Endodermal cell (in vitro differentiated cells): ENCODE measurements around the gene ZNF48. TPM values are rescaled to one million over a fixed set of nuclear protein-coding genes. Genes with fewer than 3 reads are reported as not detected.
A peak's percentile ranks its signal among the peaks of the same experiment; 100 is the strongest.

Experiments
- DNase-seq: peaks from one replicate; pipeline ENCODE4 v3.0.0-alpha.2; 2017
- H3K27ac ChIP-seq: 2 replicates; pipeline ENCODE4 v1.5.1; 2013; ENCODE audit warnings: mild to moderate bottlenecking, low read depth, low read length, moderate library complexity
- H3K27me3 ChIP-seq: 2 replicates; pipeline ENCODE4 v1.6.1; 2013; ENCODE audit warnings: mild to moderate bottlenecking, low read length, moderate library complexity; ENCODE audit not compliant: insufficient read depth, control insufficient read depth, poor library complexity, severe bottlenecking
- H3K36me3 ChIP-seq: 2 replicates; pipeline ENCODE4 v1.7.0; 2013; ENCODE audit warnings: mild to moderate bottlenecking, low read length, moderate library complexity; ENCODE audit not compliant: control insufficient read depth, insufficient read depth
- H3K4me1 ChIP-seq: one replicate; pipeline ENCODE4 v1.7.0; 2013; ENCODE audit warnings: low read length; ENCODE audit not compliant: control insufficient read depth, insufficient read depth
- H3K4me3 ChIP-seq: 2 replicates; pipeline ENCODE4 v1.5.1; 2013; ENCODE audit warnings: mild to moderate bottlenecking, low read length, moderate library complexity
- H3K9ac ChIP-seq: 2 replicates; pipeline ENCODE4 v1.6.1; 2013; ENCODE audit warnings: mild to moderate bottlenecking, low read length, moderate library complexity; ENCODE audit not compliant: poor library complexity, severe bottlenecking; ENCODE audit errors: extremely low read depth
- H3K9me3 ChIP-seq: 2 replicates; pipeline ENCODE4 v1.6.1; 2013; ENCODE audit warnings: mild to moderate bottlenecking, low read length, moderate library complexity; ENCODE audit not compliant: control insufficient read depth
- H3K27ac Mint-ChIP-seq: 2 replicates; pipeline ENCODE4 v1.8.0; 2020; ENCODE audit warnings: mixed read lengths
- H3K27me3 Mint-ChIP-seq: 2 replicates; pipeline ENCODE4 v1.8.0; 2021; ENCODE audit warnings: mild to moderate bottlenecking, mixed read lengths; ENCODE audit not compliant: insufficient read depth
- H3K36me3 Mint-ChIP-seq: 2 replicates; pipeline ENCODE4 v1.8.0; 2020; ENCODE audit warnings: low read depth, mixed read lengths
- H3K4me1 Mint-ChIP-seq: 2 replicates; pipeline ENCODE4 v1.8.0; 2020; ENCODE audit warnings: mixed read lengths
- H3K4me3 Mint-ChIP-seq: 2 replicates; pipeline ENCODE4 v1.8.0; 2020; ENCODE audit warnings: mild to moderate bottlenecking, moderate library complexity, mixed read lengths
- H3K9me3 Mint-ChIP-seq: 2 replicates; pipeline ENCODE4 v1.8.0; 2020; ENCODE audit warnings: mild to moderate bottlenecking, mixed read lengths
- WGBS, 2 experiments: methylation state at CpG; one replicate each; pipeline versions ENCODE4 v1.1.5 to v1.1.7; 2013; ENCODE audit warnings: missing lambda C conversion rate in 2 of 2, mixed read lengths in 1 of 2; ENCODE audit not compliant: insufficient coverage in 1 of 2, insufficient read length in 1 of 2; 5-methylcytosine and 5-hydroxymethylcytosine counted together
- total RNA-seq, 2 donors: library from RNA; stranded (reverse); fragmentation: NEBNext Ultra II Directional in 1 of 2; extraction: Animal tissue kit (Norgen Biotek cat#: 25700) in 1 of 2; gene quantifications; 2 replicates in 1 of 2; 3 replicates in 1 of 2; pipeline ENCODE4 v1.2.1, GENCODE V29; 2021
- TF ChIP-seq, protein P1 (sequence below): fragments of 200-600 bp; sonication (generic); conservative IDR thresholded peaks from 2 replicates; pipeline ENCODE4 v1.5.0; 2021; ENCODE audit warnings: antibody characterized with exemption, mild to moderate bottlenecking

The ZNF48 gene
- total RNA-seq, 2 donors from 2014 or later = 40.1 to 58.4 TPM

- Histone ChIP-seq H3K27ac (peak overlapping the region; percentile 99), H3K27me3 (no peaks in the 10 kb centered on the region), H3K4me3 (peak overlapping the region; percentile 93), H3K9ac (peak overlapping the region; percentile 96), H3K36me3 (peaks cover 52% of the 10 kb centered on the region), H3K9me3 (no peaks in the 10 kb centered on the region), H3K4me1 (peaks cover 9% of the 10 kb centered on the region)
- WGBS, 2 experiments = 58 to 61% methylated on average over 6 to 7 of the region's 7 CpGs
- no peaks in the 10 kb centered on the region for H3K27me3 Mint-ChIP-seq
- H3K36me3 Mint-ChIP-seq = peaks cover 38% of the 10 kb centered on the region
- TF ChIP-seq, protein P1, sequence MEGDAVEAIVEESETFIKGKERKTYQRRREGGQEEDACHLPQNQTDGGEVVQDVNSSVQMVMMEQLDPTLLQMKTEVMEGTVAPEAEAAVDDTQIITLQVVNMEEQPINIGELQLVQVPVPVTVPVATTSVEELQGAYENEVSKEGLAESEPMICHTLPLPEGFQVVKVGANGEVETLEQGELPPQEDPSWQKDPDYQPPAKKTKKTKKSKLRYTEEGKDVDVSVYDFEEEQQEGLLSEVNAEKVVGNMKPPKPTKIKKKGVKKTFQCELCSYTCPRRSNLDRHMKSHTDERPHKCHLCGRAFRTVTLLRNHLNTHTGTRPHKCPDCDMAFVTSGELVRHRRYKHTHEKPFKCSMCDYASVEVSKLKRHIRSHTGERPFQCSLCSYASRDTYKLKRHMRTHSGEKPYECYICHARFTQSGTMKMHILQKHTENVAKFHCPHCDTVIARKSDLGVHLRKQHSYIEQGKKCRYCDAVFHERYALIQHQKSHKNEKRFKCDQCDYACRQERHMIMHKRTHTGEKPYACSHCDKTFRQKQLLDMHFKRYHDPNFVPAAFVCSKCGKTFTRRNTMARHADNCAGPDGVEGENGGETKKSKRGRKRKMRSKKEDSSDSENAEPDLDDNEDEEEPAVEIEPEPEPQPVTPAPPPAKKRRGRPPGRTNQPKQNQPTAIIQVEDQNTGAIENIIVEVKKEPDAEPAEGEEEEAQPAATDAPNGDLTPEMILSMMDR = no peak
- peak overlapping the region; percentile 99 for H3K27ac Mint-ChIP-seq
- DNase-seq = no peak
- peaks cover 14% of the 10 kb centered on the region for H3K4me1 Mint-ChIP-seq
- H3K9me3 Mint-ChIP-seq = no peaks in the 10 kb centered on the region
- H3K4me3 Mint-ChIP-seq = peak overlapping the region; percentile 96
Measured at GRCh38 chr16:30355954-30356308, 39.3 kb upstream of the ZNF48 start.

DNA sequence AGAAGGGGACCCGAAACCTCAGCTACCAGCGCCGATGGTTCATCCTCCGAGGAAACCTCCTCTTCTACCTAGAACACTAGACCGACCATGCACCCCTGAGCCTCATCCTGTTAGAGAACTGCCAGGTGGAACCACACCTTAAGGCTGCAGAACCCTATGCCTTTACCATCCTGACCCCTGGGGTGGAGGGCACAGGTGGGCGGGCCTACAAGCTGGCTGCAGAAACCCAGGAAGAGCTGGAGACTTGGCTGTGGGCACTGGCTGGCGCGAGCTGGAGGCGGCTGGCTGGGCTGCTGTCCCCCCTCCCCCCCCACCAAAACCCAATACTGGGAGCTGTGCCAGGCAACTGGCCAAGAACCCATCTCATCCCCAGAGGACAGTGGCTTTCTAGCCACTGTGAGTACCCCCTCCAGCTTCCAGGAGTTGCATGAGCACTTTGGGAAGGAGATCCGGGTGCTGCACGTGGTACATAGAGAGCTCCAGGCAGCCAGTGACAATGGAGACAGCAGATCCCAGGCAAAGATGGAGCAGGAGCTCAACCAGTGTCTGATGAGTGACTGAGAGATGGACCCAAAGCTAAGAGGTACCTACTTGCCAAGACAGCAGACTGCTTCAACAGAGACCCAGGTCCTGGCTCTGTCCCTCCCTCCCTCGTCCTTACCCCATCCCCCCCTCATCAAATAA is 38.7 kb upstream of the ZNF48 start:
- no peaks in the 10 kb centered on the region for H3K27me3 ChIP-seq
- no peaks in the 10 kb centered on the region for H3K9me3 ChIP-seq
- H3K4me1 Mint-ChIP-seq = peaks cover 14% of the 10 kb centered on the region
- 89 to 92% methylated on average over 8 to 12 of the region's 12 CpGs for WGBS, 2 experiments
- H3K9me3 Mint-ChIP-seq = no peaks in the 10 kb centered on the region
- peak overlapping the region; percentile 99 for H3K27ac ChIP-seq
- H3K36me3 Mint-ChIP-seq = peaks cover 36% of the 10 kb centered on the region
- peak overlapping the region; percentile 96 for H3K9ac ChIP-seq
- H3K27ac Mint-ChIP-seq = peak overlapping the region; percentile 99
- peak overlapping the region; percentile 93 for H3K4me3 ChIP-seq
- peaks cover 46% of the 10 kb centered on the region for H3K36me3 ChIP-seq
- H3K27me3 Mint-ChIP-seq = no peaks in the 10 kb centered on the region
- TF ChIP-seq, protein P1 = no peak
- peaks cover 9% of the 10 kb centered on the region for H3K4me1 ChIP-seq
- DNase-seq = no peak
- H3K4me3 Mint-ChIP-seq = peak overlapping the region; percentile 96

- peak overlapping the region; percentile 61 for H3K27ac Mint-ChIP-seq
- no peak overlapping the region for H3K27ac ChIP-seq
- peaks cover 36% of the 10 kb centered on the region for H3K36me3 Mint-ChIP-seq
Measured at GRCh38 chr16:30357085-30357714, 38.0 kb upstream of the ZNF48 start.

More at GRCh38 chr16:30357085-30357714, 38.0 kb upstream of the ZNF48 start:
- no peak overlapping the region for H3K9ac ChIP-seq
- H3K36me3 ChIP-seq = peaks cover 39% of the 10 kb centered on the region
- no peak overlapping the region for H3K4me3 ChIP-seq
- H3K27me3 Mint-ChIP-seq = no peaks in the 10 kb centered on the region
- peaks cover 9% of the 10 kb centered on the region for H3K4me1 ChIP-seq
- no peaks in the 10 kb centered on the region for H3K9me3 ChIP-seq
- H3K9me3 Mint-ChIP-seq = no peaks in the 10 kb centered on the region
- TF ChIP-seq, protein P1 = no peak
- DNase-seq = no peak
- H3K4me3 Mint-ChIP-seq = no peak overlapping the region
- peaks cover 14% of the 10 kb centered on the region for H3K4me1 Mint-ChIP-seq
- H3K27me3 ChIP-seq = no peaks in the 10 kb centered on the region
- WGBS, 2 experiments = 92 to 93% methylated on average over 2 to 5 of the region's 5 CpGs
